ENCODE measurements around the gene NEDD4.
"Not testable (repeated sequence)": the region's sequence is repeated elsewhere in the genome, so short reads cannot be mapped to it uniquely, and the experiment has no call there.

NEDD4 gene

DNA sequence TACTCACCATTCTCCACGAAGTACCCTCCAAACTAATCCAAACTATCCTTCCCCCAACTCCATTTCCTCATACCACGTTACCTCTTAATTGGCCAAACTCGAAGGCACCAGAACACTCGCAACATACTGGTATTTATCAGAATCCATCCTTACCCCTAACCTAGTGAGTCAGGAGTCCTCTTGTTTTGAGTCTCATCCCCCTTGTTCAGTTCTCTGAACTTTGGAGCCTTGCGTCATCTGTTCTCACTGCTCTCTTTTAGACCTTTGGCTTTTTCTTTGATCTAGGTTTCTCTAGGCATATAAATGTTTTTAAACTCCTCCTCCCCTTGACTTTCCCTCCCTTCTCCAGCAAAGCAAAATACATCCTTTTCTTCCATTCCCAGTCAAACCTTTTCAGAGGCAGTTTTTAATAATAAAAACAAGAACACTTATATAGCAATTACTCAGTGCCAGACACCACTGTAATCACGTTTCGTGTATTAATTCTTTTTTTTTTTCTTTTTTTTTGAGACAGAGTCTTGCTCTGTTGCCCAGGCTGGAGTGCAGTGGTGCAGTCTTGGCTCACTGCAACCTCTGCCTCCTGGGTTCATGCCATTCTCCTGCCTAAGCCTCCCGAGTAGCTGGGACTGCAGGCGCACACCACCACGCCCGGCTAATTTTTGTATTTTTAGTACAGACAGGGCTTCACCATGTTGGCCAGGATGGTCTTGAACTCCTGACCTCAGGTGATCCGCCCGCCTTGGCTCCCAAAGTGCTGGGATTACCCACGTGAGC, 40.7 kb downstream of the NEDD4 start:
- H3K36me3 ChIP-seq (ENCODE audit: insufficient read depth, low read length); H3K9me3 ChIP-seq (replicated peaks; ENCODE audit: low read length); H3K4me2 ChIP-seq (ENCODE audit: low read length); H3K4me3 ChIP-seq (ENCODE audit: low read length); H3K4me1 ChIP-seq (ENCODE audit: control insufficient read depth, insufficient read depth, low read length); H3K27me3 ChIP-seq (ENCODE audit: control insufficient read depth, insufficient read depth, low read length); H3K9ac ChIP-seq (ENCODE audit: low read depth, low read length): not testable (repeated sequence)

GRCh38 chr15:55944606-55945005, 48.8 kb downstream of the NEDD4 start:
- not testable (repeated sequence) for H3K27me3 ChIP-seq (ENCODE audit: control insufficient read depth, insufficient read depth, low read length); H3K9me3 ChIP-seq (replicated peaks; ENCODE audit: low read length); H3K9ac ChIP-seq (ENCODE audit: low read depth, low read length); H3K4me2 ChIP-seq (ENCODE audit: low read length); H3K4me3 ChIP-seq (ENCODE audit: low read length); H3K4me1 ChIP-seq (ENCODE audit: control insufficient read depth, insufficient read depth, low read length)
- H3K36me3 ChIP-seq (ENCODE audit: insufficient read depth, low read length): peaks cover 10% of the 10 kb centered on the region

- no peak overlapping the region for H3K9ac ChIP-seq (ENCODE audit: low read depth, low read length)
- no peak overlapping the region for H3K4me3 ChIP-seq (ENCODE audit: low read length)
Measured at GRCh38 chr15:55942332-55942731, 51.1 kb downstream of the NEDD4 start.

DNA sequence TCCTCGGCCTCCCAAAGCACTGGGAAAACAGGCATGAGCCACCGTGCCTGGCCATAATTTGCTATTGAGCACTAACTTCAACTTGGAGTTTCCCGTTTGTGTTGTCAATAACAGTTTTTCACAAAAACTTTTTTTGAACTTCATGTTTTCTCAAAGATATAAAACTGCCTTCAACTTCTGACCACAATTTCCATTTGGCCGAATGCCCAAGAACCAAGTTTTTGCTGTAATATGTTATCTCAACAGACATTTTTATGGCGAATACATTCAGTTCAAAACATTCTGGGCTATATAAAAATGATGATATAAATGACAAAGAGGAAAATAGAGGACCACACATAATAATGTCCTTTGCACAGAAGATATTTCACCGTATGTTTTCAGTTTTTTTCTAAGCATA, 56.4 kb downstream of the NEDD4 start:
- peaks cover 6% of the 10 kb centered on the region for H3K4me1 ChIP-seq (ENCODE audit: control insufficient read depth, insufficient read depth, low read length)
- no peak overlapping the region for H3K4me2 ChIP-seq (ENCODE audit: low read length)
- peaks cover 20% of the 10 kb centered on the region for H3K36me3 ChIP-seq (ENCODE audit: insufficient read depth, low read length)
- no peak overlapping the region for H3K9ac ChIP-seq (ENCODE audit: low read depth, low read length)
- H3K27me3 ChIP-seq (ENCODE audit: control insufficient read depth, insufficient read depth, low read length): no peaks in the 10 kb centered on the region
- peaks cover 5% of the 10 kb centered on the region for H3K9me3 ChIP-seq (replicated peaks; ENCODE audit: low read length)
- H3K4me3 ChIP-seq (ENCODE audit: low read length): no peak overlapping the region

More at GRCh38 chr15:55942332-55942731, 51.1 kb downstream of the NEDD4 start:
- Histone ChIP-seq H3K4me2 (ENCODE audit: low read length) (no peak overlapping the region), H3K4me1 (ENCODE audit: control insufficient read depth, insufficient read depth, low read length) (no peaks in the 10 kb centered on the region), H3K9me3 (replicated peaks; ENCODE audit: low read length) (peaks cover 5% of the 10 kb centered on the region), H3K36me3 (ENCODE audit: insufficient read depth, low read length) (peaks cover 25% of the 10 kb centered on the region), H3K27me3 (ENCODE audit: control insufficient read depth, insufficient read depth, low read length) (no peaks in the 10 kb centered on the region)

GRCh38 chr15:55928955-55929354, 64.5 kb downstream of the NEDD4 start:
- no peaks in the 10 kb centered on the region for H3K27me3 ChIP-seq (ENCODE audit: control insufficient read depth, insufficient read depth, low read length)
- no peak overlapping the region for H3K9ac ChIP-seq (ENCODE audit: low read depth, low read length)
- no peak overlapping the region for H3K4me2 ChIP-seq (ENCODE audit: low read length)
- no peaks in the 10 kb centered on the region for H3K9me3 ChIP-seq (replicated peaks; ENCODE audit: low read length)
- H3K36me3 ChIP-seq (ENCODE audit: insufficient read depth, low read length): no peaks in the 10 kb centered on the region
- no peaks in the 10 kb centered on the region for H3K4me1 ChIP-seq (ENCODE audit: control insufficient read depth, insufficient read depth, low read length)
- no peak overlapping the region for H3K4me3 ChIP-seq (ENCODE audit: low read length)

DNA sequence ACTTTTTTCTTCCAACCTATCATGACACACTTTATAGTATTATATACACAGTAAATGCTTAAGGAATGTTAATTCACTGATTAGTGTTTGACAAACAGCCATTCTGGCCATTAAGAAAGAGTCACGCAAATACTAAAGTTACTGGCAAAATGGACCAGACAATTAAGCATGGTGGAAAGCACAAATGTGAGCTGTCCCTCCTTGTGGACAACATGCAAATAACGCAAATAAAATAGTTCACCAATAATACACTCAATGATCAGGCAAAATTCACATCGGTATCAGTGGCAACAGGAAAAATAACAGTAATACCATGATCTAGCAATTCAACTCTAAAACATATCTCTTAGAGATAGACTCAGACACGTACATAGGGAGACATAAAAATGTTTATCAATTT, 71.7 kb downstream of the NEDD4 start:
- Histone ChIP-seq H3K9ac (ENCODE audit: low read depth, low read length) (no peak overlapping the region), H3K36me3 (ENCODE audit: insufficient read depth, low read length) (no peaks in the 10 kb centered on the region), H3K4me3 (ENCODE audit: low read length) (no peak overlapping the region), H3K27me3 (ENCODE audit: control insufficient read depth, insufficient read depth, low read length) (no peaks in the 10 kb centered on the region), H3K9me3 (replicated peaks; ENCODE audit: low read length) (no peaks in the 10 kb centered on the region), H3K4me2 (ENCODE audit: low read length) (no peak overlapping the region), H3K4me1 (ENCODE audit: control insufficient read depth, insufficient read depth, low read length) (peaks cover 15% of the 10 kb centered on the region)

- Histone ChIP-seq H3K27me3 (ENCODE audit: control insufficient read depth, insufficient read depth, low read length) (no peaks in the 10 kb centered on the region), H3K9me3 (replicated peaks; ENCODE audit: low read length) (no peaks in the 10 kb centered on the region), H3K4me2 (ENCODE audit: low read length) (peak overlapping the region; percentile 84), H3K4me3 (ENCODE audit: low read length) (no peak overlapping the region), H3K9ac (ENCODE audit: low read depth, low read length) (peak overlapping the region; percentile 89), H3K4me1 (ENCODE audit: control insufficient read depth, insufficient read depth, low read length) (peaks cover 15% of the 10 kb centered on the region), H3K36me3 (ENCODE audit: insufficient read depth, low read length) (no peaks in the 10 kb centered on the region)
Measured at GRCh38 chr15:55917881-55918296, 75.5 kb downstream of the NEDD4 start.

GRCh38 chr15:55916666-55917409, 76.6 kb downstream of the NEDD4 start:
- H3K9ac ChIP-seq (ENCODE audit: low read depth, low read length): peak overlapping the region; percentile 89
- H3K4me3 ChIP-seq (ENCODE audit: low read length): peak overlapping the region; percentile 67
- no peaks in the 10 kb centered on the region for H3K36me3 ChIP-seq (ENCODE audit: insufficient read depth, low read length)
- peaks cover 15% of the 10 kb centered on the region for H3K4me1 ChIP-seq (ENCODE audit: control insufficient read depth, insufficient read depth, low read length)
- H3K4me2 ChIP-seq (ENCODE audit: low read length): peak overlapping the region; percentile 84
- H3K9me3 ChIP-seq (replicated peaks; ENCODE audit: low read length): no peaks in the 10 kb centered on the region
- no peaks in the 10 kb centered on the region for H3K27me3 ChIP-seq (ENCODE audit: control insufficient read depth, insufficient read depth, low read length)

- no peaks in the 10 kb centered on the region for H3K27me3 ChIP-seq (ENCODE audit: control insufficient read depth, insufficient read depth, low read length)
- no peaks in the 10 kb centered on the region for H3K36me3 ChIP-seq (ENCODE audit: insufficient read depth, low read length)
- H3K9me3 ChIP-seq (replicated peaks; ENCODE audit: low read length): no peaks in the 10 kb centered on the region
- H3K4me1 ChIP-seq (ENCODE audit: control insufficient read depth, insufficient read depth, low read length): peaks cover 19% of the 10 kb centered on the region
- H3K9ac ChIP-seq (ENCODE audit: low read depth, low read length): peak overlapping the region; percentile 89
- H3K4me2 ChIP-seq (ENCODE audit: low read length): peak overlapping the region; percentile 84
- H3K4me3 ChIP-seq (ENCODE audit: low read length): peak overlapping the region; percentile 67
Measured at GRCh38 chr15:55915876-55916567, 77.4 kb downstream of the NEDD4 start.

DNA sequence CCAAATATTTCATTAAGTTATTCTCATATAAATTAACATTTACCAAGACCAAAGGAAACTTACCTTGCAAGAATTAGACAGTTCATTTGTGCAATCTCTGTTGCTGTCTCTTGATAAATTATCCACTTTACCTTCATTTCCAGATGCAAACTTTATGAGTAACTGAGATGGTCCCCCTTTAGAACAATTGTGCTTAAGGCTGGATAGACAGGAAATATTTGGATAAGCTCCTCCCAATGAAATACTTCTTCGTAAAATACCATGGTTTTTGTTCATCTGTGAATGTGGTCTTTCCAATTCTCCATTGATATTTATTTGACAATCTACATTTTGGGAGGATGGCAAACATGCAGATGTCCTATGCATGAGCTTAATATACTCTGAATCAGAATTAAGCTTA, 78.2 kb downstream of the NEDD4 start:
- peak overlapping the region; percentile 84 for H3K4me2 ChIP-seq (ENCODE audit: low read length)
- H3K9me3 ChIP-seq (replicated peaks; ENCODE audit: low read length): no peaks in the 10 kb centered on the region
- no peaks in the 10 kb centered on the region for H3K36me3 ChIP-seq (ENCODE audit: insufficient read depth, low read length)
- H3K4me3 ChIP-seq (ENCODE audit: low read length): peak overlapping the region; percentile 67
- H3K27me3 ChIP-seq (ENCODE audit: control insufficient read depth, insufficient read depth, low read length): no peaks in the 10 kb centered on the region
- H3K4me1 ChIP-seq (ENCODE audit: control insufficient read depth, insufficient read depth, low read length): peaks cover 27% of the 10 kb centered on the region
- H3K9ac ChIP-seq (ENCODE audit: low read depth, low read length): peak overlapping the region; percentile 89

DNA sequence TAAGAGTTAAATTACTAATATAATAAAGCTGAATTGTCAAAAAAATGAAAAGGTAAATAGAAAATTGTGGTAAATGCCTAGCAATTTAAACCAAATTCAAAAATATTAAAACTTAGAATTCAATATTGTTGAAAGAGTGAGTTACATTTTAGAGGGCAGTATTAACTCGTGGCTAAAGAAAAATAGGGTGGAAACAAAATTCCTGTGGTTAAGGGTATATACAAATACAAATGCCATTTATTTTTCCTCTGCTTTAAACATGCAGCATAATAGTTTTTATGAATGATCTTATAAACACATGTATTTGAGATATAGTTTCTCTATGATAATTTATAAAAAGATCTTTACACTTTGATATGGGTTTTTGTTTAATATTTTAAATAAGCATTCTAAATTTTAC, 79.0 kb downstream of the NEDD4 start:
- Histone ChIP-seq H3K27me3 (ENCODE audit: control insufficient read depth, insufficient read depth, low read length) (no peaks in the 10 kb centered on the region), H3K4me1 (ENCODE audit: control insufficient read depth, insufficient read depth, low read length) (peaks cover 35% of the 10 kb centered on the region), H3K36me3 (ENCODE audit: insufficient read depth, low read length) (no peaks in the 10 kb centered on the region), H3K9ac (ENCODE audit: low read depth, low read length) (peak overlapping the region; percentile 89), H3K9me3 (replicated peaks; ENCODE audit: low read length) (no peaks in the 10 kb centered on the region), H3K4me3 (ENCODE audit: low read length) (peak overlapping the region; percentile 67), H3K4me2 (ENCODE audit: low read length) (peak overlapping the region; percentile 84)
